GM10266 (cell line): ENCODE data around the gene AUTS2.

ENCODE experiments used
- DNase-seq: peaks from one replicate; pipeline ENCODE4 v3.0.0; 2012; ENCODE audit errors: extremely low spot score
- TF ChIP-seq, protein P1 (sequence below): IDR thresholded peaks from 2 replicates; pipeline ENCODE4 v1.5.1; 2012; ENCODE audit warnings: mild to moderate bottlenecking, low read depth; ENCODE audit not compliant: control insufficient read depth, insufficient read depth; ENCODE audit errors: missing control alignments

Gene AUTS2

DNA sequence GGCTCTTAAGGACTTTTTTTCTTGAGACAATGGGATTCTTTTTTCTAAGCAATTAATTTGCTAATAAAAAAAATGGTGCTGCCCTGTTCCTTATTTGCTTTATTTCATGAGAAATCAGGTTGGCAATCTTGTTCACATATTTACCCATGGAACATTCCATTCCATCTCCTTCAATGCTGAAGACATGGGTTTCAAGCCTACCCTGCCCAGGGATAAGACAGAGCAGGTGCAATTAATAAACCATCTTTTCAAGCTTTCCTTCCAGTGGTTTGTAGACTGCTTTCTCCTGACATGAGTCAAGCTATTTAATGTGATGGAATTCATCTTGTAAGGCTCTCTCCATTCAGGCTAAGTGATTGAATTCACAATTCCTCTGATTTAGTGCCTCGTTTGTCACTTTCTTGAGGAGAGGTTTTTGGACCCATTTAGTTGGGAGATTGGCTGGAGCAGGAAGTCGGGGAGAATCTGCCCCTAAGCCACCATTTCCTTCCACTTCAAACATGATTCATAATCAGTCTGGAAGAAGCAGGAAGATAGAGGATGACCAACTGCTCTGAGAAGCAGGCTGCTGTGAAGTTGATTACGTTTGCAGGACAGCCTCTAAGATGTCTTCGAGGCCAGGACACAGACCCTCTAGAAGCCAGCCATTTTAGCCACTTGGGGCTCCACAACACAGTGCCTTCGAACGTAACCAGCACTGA is 981.3 kb downstream of the AUTS2 start:
- TF ChIP-seq, protein P1, sequence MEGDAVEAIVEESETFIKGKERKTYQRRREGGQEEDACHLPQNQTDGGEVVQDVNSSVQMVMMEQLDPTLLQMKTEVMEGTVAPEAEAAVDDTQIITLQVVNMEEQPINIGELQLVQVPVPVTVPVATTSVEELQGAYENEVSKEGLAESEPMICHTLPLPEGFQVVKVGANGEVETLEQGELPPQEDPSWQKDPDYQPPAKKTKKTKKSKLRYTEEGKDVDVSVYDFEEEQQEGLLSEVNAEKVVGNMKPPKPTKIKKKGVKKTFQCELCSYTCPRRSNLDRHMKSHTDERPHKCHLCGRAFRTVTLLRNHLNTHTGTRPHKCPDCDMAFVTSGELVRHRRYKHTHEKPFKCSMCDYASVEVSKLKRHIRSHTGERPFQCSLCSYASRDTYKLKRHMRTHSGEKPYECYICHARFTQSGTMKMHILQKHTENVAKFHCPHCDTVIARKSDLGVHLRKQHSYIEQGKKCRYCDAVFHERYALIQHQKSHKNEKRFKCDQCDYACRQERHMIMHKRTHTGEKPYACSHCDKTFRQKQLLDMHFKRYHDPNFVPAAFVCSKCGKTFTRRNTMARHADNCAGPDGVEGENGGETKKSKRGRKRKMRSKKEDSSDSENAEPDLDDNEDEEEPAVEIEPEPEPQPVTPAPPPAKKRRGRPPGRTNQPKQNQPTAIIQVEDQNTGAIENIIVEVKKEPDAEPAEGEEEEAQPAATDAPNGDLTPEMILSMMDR: no peak
- no peak for DNase-seq

DNA sequence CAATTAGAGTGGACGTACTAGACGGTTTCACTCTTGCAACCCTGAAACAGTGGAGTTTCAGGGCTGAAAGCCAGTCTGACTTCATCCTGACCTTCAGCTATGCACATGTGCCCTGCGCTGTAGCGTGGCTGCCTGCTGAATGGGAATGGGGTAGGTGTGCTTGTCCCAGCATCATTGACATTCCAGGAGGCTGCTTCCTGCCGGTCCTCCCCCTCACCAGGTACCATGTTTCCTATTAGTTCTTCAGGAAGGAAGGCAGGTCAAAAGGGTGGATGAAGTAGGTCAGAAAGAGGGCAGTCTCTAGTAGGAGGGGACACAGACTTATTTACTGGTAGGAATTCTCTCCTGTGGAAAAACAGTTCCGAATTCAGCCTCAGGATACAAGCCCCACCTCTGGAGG is 981.9 kb downstream of the AUTS2 start:
- no peak for DNase-seq
- TF ChIP-seq, protein P1: no peak

DNA sequence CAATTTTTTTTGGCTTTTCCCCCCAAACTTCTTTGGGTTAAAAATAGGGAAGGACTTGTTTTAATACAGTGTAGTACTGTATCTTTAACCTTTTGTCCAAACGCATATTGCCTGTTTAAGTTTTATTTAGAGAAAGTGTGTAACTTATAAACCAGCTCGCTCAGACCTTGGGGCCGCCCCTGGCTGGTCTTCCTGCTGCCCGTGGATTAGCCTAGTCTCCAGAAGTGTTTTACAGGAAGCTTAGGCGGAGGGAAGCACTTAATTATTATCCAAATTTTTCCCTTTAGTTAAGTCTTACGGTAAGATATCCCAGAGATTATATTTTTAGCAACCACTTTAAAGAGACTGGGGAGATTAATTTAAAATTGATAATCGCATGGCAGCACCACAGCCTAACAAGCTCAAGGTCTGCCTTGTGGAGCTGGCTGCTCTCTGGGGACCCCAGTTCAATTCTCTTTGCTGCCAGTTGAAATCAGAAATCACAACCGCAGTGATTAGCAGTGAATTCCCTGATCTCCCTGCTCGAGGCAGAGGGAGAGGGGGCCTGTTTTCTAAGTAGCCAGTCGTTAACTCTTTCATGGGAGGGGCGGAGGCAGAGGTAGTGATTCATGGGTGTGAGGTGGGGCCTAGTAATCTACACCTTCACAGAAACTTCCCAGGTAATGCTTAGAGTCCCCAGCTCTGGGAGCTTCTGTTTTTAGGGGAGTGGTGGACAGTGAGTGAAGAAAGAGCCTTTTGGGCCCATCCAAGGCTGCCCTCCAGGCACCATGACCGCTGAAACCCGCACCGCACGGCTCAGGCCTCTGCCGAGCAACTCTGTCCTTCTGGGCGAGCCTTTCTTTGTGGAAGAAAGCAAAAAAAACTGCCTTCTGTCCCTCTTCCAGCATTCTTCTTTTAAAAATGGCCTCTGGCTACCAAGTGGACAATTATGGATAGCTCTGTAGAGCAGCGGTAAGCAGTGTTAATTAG is 984.9 kb downstream of the AUTS2 start:
- TF ChIP-seq, protein P1: no peak
- no peak for DNase-seq

DNA sequence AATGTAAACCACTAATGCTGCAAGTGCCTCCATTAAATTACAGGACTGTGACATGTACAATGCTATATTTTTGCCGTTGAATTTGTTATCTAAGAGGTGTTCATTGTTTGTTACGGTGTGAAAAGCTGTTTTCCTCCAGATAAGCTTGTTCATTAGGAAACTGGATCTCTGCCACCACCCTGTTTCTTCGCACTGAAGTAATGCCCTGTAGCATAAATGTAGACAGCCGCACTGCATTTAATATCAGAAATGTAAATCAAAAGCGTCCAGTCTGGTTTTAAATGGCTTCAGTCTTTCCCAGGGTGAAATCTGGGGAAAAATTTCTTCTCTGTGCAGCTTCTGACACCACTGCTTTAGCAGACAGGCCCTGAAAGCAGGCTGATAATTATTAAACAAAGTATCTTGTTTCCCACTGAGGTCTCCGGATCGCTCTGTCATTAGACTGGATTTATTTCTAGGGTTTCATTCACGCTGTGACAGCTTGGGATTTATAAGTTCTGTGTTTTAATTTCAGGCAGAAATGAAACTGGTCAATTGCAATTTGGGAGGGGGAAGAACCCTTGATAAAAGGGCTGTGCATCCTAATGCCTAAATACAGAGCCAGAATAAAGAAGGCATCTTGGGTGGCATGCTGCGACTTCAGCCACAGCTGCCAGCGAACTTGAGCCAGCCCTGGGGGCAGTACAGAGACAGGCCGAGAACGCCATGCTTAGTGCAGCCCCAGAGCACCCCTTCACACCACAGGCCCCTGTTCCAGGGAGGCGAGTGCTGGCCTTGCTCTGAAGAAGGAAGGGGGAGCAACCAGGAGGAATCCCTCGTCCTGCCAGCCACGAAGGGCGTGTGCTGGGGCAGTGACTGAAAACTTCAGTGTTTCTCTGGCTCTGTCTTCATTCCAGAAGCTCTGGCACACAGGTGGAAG is 985.9 kb downstream of the AUTS2 start:
- TF ChIP-seq, protein P1: no peak
- DNase-seq: no peak

DNA sequence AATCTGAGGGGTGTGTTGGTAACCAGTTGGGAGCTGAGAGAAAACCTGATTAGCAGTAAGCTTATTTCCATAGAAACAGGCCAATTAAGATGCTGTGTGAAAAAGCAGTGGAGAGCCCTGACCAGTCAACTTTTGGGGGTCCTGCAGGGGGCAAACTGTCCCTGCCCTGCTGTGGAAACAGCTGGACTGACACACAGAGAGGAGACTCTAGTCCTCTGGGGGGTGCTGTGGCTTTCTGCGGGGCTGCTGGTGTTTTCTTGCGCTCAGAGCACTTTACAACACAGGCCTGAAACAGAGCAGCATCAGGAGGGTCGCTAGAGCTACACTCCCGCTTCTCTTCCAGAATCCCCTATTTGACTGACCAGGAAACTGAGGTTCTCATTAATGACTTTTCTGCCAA is 986.8 kb downstream of the AUTS2 start:
- DNase-seq: no peak
- TF ChIP-seq, protein P1: no peak

DNA sequence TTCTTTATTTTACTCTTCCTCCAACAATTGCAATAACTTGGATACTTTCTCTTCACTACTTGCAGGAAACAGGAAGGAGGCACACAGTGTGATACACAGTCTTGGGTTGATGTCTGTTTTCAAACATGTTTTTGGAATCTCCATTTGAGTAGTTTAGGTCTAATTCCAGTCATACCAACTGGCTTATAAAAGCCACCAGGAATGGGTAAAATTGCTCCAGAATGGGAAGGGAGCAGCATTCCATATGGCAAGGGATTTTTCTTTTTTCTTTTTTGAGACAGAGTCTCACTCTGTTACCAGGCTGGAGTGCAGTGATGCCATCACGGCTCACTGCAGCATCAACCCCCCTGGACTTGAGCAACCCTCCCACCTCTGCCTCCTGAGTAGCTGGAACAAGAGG is 988.5 kb downstream of the AUTS2 start:
- DNase-seq: no peak

More for the DNA sequence above, 988.5 kb downstream of the AUTS2 start:
- TF ChIP-seq, protein P1: no peak
